HG02870 (cell line): ENCODE data around the gene SETD3.

Experiments
- ATAC-seq: cut with Tn5 transposase; IDR thresholded peaks from one replicate; pipeline ENCODE4 v1.9.1; 2021; ENCODE audit warnings: mild to moderate bottlenecking, moderate library complexity; ENCODE audit not compliant: unreplicated experiment

The SETD3 gene

DNA sequence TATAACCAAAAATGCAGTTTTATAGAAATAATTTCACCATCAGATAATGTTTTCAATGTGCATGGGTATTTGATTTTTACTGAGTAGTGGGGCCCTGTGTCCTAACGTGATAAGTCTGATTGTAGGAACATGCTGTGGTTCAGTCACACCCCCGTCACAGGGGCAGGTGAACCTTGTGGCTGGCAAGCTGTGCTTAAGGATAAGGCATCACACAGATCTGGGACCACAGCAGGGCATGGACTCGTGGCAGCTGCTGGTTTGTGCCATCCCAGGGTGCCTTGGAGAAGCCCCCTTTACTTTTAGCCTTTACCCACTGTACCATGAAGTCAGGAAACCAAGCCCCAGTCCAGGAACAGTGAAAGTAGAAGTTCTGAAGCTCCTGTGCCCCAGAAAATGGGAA, 17.2 kb upstream of the SETD3 start:
- no peak for ATAC-seq

DNA sequence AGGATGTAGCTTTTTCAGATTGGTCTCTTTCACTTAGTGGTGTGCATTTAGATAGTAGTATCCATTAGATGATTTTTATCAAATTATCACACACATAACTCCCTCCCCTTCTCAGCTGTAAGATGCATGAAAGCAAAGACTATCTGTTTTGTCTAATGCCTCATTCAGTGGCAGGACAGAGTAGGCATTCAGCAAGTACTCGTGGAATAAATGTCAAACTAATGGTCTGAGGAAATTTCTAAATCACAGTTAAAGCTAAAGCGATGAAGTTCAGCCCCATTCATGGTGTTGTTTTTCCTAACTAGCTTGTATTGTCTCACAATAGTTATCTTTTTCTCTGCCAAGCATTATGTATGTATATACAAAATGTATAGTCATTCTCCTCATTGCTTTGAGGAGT, 16.7 kb upstream of the SETD3 start:
- ATAC-seq, result no peak

DNA sequence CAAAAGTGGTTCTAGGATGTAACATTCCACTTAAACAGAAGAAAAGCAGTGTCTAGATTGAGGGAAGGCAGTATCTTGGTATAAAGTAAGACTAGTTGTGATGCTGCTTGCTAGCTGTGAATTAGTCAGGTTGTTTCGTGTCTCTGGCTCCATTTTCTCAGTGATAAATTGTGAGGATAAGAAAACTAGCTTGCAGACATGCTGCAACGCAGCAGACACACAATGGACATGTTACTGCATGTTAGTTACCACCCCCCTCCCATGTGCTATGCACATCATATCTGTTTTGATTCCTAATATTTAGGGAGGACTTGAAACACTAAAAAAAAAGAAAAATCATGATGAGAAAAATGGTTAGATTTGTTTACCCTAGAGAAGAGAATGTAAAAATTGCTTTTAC, 3.4 kb upstream of the SETD3 start:
- ATAC-seq, result no peak

DNA sequence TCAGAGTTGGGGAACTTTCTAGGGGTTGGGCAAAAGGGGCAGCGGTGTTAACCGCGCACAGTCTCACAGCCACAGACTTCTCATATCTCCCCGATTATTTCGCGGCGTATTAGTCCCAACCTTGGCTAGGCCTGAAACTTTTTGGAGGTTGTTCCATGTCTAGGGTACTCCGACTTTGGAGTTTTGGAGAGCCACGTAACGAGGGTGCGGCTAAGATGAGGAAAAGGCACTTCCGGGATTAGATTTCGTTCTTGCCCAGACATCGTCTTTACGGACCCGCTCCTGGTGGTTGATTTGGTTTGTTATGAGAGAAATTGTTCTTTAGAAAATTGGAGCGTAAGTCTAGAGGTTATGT, 1.1 kb upstream of the SETD3 start:
- ATAC-seq, result no peak

DNA sequence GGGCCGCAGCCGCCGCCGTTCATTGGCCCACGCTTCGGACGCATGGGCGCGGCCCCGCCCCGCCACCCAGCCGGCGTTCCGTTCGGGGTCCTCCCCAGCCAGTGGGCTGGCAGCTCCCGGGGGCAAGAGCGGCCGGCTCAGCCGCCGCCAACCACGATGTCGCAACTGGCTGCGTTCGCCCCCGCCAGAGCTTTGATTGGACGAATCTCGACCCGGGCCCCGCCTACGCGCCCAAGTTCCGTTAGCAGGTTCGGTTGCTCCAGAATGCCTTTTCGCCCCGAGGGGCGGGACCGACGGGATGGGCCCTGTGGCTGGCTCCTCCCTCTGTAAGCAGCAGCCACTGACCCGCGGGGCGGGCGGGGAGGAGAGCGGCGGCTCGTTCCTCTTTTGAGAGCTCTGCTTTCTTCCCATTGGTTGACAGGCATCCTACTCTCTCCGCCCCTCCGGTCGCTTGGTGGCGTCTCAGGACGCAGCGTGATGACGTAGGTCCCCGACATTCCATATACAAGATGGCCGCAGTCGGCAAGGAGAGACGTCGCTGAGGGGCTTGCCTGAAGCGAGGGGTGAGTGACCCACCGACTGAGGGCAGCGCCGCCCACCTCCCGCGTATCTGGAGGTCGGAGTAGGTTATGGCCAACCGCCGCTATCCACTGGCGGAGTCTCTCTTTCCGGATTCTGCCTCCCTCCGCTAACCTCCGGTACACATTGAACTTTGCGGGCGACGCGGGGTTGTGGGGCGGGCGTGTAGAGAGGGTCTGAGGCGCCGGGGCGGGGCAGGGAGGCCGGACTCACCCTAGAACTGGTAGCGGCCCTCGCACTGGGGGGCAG, 472 bp upstream of the SETD3 start, which contains the start of gene CCNK:
TSS of gene CCNK (plus strand) at position 493 of the 828 bp plus-strand sequence. CDS start 11,269 bp downstream, outside the sequence.
- ATAC-seq, result peak; percentile 89

DNA sequence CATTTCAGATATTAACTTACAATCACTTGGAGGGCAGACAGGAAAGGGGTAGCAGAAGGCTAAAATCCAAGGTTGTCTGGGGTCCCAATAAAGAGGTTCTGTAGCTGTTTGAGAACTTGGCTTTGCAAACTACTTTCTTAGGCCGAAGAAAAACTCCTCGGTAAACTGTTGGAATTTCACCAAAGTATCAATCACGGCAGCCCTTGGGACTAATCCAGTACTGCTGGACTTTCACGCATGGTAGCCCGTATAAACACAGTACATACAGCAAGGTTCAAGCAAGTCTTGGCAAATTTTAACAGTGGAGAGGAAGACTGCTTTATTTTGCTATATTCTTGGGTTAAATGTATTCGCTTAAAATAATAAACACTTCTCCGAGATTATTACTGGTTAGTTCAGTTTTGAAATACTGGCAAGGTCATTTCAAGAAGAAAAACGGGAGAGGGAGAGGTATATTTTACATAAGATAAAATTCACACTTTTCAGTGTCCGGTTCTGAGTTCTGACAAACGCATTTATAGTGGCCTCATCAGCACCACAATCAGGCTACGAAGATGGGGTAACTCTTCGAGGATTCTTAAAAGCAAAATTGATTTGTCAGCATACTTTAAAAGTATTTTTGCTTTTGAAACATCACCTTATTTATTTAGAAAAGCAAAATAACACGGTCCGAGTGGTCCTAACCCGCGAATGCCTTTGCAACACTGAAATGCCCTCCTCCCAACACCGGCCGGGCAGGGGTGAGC, 1.3 kb downstream of the SETD3 start:
- no peak for ATAC-seq

DNA sequence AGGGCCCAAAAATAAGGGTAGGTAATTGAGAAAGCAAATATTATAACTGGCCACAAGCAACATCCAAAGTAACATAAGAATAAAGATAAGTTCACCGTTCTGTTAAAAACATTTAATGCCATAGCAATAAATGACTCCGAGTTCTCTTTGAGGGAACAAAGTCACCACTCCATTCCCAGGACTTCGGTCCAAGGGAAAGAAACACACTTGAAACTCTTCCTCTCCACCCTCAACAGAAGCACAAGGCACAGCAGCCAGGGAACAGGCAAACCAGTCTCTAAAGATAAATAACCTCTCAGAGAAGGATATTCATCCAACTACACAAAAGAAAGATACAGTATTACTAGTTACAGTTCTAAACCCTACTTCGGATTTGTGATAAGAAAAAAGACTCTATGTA, 2.5 kb downstream of the SETD3 start:
- no peak for ATAC-seq

DNA sequence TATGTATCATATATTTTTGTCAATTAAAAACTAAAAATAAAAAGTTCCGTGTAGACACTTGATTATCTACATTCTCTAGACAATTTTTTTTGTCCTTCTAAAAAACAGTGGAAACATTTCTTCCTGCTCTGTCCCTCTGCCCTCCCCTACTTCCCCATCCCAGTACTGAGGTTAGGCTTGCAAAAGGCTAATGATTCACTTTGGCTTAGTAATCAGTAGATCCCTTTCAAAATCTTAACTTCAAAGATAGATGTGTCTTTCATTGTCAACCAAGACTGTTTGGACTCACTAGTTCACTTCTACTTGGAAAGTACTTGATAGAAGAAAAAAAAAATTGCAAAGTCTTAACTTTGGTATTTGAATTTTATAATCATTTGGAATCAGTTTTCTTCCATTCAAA, 3.8 kb downstream of the SETD3 start:
- ATAC-seq, result no peak

DNA sequence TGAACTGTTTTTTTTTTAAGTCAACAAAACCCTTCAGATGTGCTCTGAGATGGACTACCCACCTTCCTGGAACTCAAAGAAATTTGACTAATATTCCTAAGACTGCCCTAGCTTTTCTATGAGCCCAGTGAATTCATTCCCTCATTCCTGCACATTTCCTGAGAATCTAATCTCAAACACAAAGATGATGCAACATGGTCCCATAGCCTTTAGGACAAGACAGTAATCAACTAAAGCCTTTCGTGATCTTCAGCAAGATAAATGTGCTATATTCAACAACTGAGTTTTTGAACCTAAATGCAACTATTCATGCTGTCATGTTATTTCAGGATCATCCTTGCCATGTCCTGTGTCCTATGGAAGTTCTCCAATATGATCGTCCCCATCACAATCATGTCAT, 5.0 kb downstream of the SETD3 start:
- ATAC-seq, result no peak

DNA sequence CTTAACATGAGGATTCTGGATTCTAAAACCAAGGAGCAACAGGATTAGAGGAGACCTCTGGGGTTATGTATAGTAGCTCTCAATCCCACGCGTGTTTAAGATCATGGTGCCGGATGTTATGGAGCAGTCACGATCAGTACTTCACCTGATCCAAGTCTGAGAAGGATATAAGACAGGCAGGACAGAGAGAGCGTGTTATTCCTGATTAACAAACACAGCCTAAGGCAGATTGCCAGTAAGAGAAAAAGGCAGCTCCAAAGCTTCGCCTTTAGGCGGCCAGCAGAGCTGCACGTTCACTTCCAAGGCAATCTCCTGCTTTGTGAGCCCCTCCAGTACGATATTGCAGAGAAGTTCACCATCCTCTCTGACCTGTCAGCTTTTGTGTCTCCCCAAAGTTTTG, 5.5 kb downstream of the SETD3 start:
- no peak for ATAC-seq

DNA sequence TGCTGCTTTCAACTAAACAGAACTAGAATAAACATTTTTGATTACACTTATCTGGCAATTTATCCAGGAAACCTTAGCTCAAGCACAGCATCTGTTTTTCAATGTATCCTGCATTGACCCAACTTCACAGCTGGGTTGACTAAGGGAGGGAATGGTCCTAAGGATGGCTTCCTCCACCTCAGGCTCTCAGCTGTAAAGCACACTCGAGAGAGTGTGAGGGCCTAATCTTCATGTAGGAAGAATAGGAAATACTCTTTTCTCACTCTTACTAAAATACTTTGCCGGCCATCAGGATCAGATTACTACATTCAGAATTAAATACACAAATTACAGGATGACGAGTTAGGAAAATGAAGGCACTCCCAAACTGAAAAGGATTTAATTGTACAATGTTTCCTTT, 7.2 kb downstream of the SETD3 start:
- ATAC-seq, result no peak

DNA sequence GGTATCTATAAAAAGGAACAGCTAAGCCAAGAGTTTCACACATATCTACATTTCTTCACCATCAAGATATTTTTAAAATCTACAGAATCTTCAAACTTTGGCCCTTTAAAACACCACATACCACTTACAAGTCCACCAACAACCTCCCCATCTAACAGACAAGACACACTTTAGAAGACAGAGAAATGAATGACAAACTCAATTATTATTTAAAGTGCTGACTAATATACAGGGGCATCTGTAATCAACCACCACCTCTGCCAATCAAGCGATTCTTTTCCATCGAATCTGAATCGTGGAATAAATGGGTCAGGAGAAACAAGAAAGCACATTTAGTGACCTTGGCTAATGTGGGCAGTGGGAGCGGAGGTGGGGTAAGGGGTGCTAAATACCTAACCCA, 7.7 kb downstream of the SETD3 start:
- no peak for ATAC-seq

DNA sequence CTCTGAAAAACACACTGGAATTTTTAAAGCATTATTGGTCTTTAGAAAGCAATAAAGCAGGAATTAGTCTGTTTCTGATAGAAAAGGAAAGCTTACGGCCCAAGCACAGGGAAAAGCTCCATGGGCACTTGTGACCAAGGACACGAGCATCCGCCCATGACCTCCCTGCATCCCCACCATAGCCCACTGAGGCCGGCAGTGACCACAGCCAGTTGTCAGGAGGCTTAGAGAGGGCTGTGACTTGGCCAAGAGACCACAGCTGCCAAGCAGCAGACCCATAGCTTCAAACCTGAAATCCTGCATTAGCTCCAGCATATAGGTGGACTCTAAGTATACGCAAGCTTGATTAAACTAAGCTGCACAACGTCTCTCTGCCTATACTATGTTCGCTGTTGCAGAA, 8.9 kb downstream of the SETD3 start:
- ATAC-seq, result no peak

DNA sequence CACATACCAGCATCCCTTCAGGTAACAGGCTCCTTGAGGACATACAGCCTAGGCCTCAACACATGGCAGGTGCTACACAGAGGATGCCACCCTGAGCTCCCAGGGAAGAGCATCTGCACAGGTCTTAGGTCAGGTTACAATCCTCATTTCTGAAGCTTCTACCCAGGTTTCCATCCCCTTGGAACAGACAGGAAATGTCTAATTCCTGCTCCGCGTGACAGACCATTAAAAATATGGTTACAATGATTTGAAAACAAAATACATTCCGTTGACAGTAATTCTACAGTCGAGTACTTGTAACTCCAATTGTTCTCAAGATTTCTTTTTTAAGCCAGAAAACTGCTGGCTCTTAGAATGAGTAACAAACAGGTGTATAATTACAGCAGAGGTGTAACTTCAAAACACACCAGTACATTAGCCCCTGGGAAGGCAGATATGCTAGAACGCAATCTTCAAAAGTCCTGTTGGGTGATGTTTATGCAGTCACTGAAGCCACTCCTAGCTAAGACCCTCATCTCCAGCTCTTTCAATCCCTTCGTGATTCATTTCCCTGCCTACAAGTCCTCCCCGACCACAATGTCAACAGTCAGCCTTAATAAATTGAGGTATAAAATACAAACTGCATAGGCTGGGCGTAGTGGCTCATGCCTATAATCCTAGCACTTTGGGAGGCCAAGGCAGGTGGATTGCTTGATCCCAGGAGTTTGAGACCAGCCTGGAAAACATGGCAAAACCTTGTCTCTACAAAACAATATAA, 11.6 kb downstream of the SETD3 start:
- no peak for ATAC-seq

DNA sequence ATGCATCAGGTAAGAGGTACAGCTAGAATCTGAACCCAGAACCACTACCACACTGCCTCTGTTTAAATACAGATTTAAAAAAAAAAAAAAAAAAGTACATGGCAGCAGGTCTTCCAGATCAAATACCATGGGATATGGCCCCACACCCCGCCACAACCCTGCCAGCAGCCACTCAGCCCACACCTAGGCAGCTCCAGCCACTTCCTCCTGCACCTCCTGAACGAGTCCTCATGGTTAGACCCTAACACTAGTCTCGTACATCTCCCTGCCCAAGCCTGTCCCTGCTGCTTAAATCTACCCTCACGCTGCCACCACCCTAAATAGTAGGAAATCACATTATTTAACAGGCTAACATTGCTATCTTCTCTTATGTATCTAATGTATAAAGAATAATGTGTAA, 12.6 kb downstream of the SETD3 start:
- ATAC-seq, result no peak

DNA sequence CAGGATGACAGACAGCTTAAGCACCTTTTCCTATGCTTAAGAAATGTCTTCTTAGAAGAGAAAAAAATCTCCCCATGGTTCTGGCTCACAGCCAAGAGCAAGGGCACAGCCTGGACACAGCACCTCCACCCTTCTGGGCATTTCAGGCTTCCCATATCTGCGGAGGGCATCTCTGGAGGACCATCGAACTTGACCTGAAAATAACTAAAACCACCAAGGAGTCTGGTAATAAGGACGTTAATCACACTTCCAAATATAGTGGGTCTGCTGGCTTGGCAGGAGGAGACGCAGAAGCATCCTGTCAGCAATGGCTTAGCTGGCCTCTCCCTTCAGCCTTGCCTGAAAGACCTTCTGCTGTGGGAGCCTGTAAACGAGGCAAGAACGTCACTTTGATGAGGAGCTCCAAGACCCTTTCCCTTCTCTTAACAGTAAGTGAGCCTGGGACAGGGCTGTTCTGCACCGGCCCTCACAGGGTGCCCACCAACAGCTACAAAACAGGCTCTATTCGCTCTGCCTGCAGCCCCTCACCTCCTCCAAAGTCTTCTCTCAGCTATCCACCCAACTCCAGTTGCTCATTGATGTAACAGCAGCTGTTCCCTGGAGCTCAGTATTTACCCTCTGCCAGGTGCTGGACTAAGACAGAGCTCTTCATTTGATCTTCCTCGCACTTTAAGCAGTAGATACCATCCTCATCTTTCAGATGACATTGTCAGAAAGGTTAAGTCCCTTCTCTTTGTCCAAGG, 13.2 kb downstream of the SETD3 start:
- ATAC-seq, result no peak

DNA sequence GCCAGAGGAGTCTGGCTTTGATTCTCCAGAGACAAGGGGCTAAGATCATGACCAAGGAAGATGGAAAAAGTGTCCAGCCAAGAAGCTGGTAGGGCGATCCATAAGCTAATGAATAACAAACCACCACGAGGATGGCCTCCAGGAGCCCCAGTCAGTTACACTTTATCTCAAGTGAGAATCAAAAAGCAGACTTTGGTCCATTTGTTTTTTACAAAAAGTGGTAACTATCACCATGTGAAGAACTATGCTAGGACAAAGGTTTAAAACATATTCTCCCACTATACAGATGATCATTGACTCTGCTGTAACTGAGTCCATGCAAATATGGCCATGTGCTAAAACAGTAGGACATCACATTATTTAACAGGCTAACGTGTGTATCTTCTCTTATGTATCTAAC, 13.9 kb downstream of the SETD3 start:
- no peak for ATAC-seq

DNA sequence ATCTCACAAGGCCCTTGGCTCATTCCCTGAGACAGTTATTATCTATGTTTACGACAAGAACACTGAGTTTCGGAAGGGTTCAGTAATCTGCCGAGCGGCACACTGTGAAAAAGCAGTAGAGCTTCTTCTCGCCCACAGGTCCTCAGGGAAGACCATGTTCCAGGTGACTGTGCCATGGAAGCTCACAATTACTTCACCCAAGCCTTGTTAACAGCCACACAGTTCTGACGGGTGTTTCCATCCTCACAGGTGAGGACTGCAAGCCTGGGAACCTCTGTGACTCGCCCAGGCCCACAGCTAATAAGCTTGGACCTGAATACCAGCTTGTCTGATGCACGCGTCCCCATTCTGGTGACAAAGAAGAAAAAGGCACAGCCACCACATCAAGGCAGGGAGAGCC, 15.4 kb downstream of the SETD3 start:
- no peak for ATAC-seq

DNA sequence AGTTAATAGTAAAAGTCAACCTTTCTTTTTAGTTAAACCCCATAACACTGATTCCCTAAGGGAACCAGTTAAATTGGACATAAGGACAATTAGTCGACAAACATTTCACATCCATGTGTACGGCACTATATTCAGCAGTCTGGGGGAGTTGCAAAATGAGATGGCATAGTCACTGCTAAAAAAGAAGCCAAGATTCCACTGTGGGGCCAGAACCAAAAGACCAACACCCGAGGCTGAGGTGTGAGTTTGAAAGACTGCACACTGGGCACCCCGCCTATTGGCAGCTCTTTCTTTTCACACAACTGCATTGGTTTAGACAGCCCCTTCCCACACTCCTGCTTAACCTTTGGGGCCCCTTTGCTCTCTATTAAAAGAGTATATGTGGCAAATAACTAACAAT, 16.7 kb downstream of the SETD3 start:
- ATAC-seq, result no peak

DNA sequence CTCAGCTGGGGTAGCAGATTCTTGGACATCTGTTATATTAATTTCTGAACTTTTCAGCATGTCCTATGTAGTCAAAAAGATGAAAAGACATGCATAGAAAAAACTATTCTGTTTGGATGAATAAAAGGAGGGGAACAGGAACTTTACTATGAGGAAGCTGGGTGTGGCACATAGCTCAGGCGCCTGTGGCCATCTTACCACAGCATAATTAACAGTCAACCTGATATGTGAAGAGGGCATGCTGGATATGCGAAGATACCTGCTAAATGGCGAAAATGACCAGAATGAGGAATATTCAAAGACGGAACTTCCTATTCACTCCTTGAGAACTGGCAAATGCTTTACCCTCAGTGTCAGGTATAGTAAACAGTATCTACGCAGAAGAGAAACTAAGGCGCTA, 18.4 kb downstream of the SETD3 start:
- ATAC-seq, result no peak
